Mesothelial cell of epicardium (in vitro differentiated cells): ENCODE data around the gene ZNF135. TPM values are rescaled to one million over a fixed set of nuclear protein-coding genes. Genes with fewer than 3 reads are reported as not detected.

ENCODE experiments used
- DNase-seq, 2 experiments: peaks; one replicate each; pipeline ENCODE4 v3.0.0; 2021; ENCODE audit warnings: low spot score in 2 of 2; ENCODE audit not compliant: unreplicated experiment in 2 of 2
- H3K27ac Mint-ChIP-seq: 2 replicates; pipeline ENCODE4 v1.8.0; 2021; ENCODE audit warnings: mixed read lengths
- H3K27me3 Mint-ChIP-seq: 2 replicates; pipeline ENCODE4 v1.8.0; 2021; ENCODE audit warnings: low read depth, mixed read lengths
- H3K36me3 Mint-ChIP-seq: 2 replicates; pipeline ENCODE4 v1.8.0; 2021; ENCODE audit warnings: mixed read lengths
- H3K4me1 Mint-ChIP-seq: 2 replicates; pipeline ENCODE4 v1.8.0; 2021; ENCODE audit warnings: mixed read lengths
- H3K4me3 Mint-ChIP-seq: 2 replicates; pipeline ENCODE4 v1.8.0; 2021; ENCODE audit warnings: mild to moderate bottlenecking, moderate library complexity, mixed read lengths
- H3K9me3 Mint-ChIP-seq: 2 replicates; pipeline ENCODE4 v1.8.0; 2021; ENCODE audit warnings: mixed read lengths
- total RNA-seq: library from RNA; stranded (reverse); gene quantifications from 3 replicates; pipeline ENCODE4 v1.2.1, GENCODE V29; 2021
- TF ChIP-seq, protein P1 (sequence below): fragments of 200-600 bp; sonication (generic); IDR thresholded peaks from one replicate; pipeline ENCODE4 v1.5.0; 2021; ENCODE audit warnings: antibody characterized with exemption; ENCODE audit not compliant: unreplicated experiment

The ZNF135 gene
- total RNA-seq, 1 donor from 2014 or later = 12.5 TPM

- no peak for DNase-seq
- no peaks in the 10 kb centered on the region for H3K27me3 Mint-ChIP-seq
- H3K9me3 Mint-ChIP-seq = peaks cover 55% of the 10 kb centered on the region
- TF ChIP-seq, protein P1, sequence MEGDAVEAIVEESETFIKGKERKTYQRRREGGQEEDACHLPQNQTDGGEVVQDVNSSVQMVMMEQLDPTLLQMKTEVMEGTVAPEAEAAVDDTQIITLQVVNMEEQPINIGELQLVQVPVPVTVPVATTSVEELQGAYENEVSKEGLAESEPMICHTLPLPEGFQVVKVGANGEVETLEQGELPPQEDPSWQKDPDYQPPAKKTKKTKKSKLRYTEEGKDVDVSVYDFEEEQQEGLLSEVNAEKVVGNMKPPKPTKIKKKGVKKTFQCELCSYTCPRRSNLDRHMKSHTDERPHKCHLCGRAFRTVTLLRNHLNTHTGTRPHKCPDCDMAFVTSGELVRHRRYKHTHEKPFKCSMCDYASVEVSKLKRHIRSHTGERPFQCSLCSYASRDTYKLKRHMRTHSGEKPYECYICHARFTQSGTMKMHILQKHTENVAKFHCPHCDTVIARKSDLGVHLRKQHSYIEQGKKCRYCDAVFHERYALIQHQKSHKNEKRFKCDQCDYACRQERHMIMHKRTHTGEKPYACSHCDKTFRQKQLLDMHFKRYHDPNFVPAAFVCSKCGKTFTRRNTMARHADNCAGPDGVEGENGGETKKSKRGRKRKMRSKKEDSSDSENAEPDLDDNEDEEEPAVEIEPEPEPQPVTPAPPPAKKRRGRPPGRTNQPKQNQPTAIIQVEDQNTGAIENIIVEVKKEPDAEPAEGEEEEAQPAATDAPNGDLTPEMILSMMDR = no peak
- H3K4me3 Mint-ChIP-seq = no peak overlapping the region
- H3K4me1 Mint-ChIP-seq = no peaks in the 10 kb centered on the region
- H3K36me3 Mint-ChIP-seq = peaks cover 24% of the 10 kb centered on the region
- H3K27ac Mint-ChIP-seq = no peak overlapping the region
Observed at GRCh38 chr19:58107778-58108545, 48.9 kb downstream of the ZNF135 start.

GRCh38 chr19:58108546-58108817, 49.4 kb downstream of the ZNF135 start:
- H3K4me1 Mint-ChIP-seq = no peaks in the 10 kb centered on the region
- no peaks in the 10 kb centered on the region for H3K27me3 Mint-ChIP-seq
- no peak overlapping the region for H3K4me3 Mint-ChIP-seq
- no peak overlapping the region for H3K27ac Mint-ChIP-seq
- DNase-seq = no peak
- H3K36me3 Mint-ChIP-seq = peaks cover 24% of the 10 kb centered on the region
- peaks cover 54% of the 10 kb centered on the region for H3K9me3 Mint-ChIP-seq
- TF ChIP-seq, protein P1 = no peak

- peaks cover 73% of the 10 kb centered on the region for H3K9me3 Mint-ChIP-seq
Observed at GRCh38 chr19:58117841-58118575, 58.9 kb downstream of the ZNF135 start.

DNA sequence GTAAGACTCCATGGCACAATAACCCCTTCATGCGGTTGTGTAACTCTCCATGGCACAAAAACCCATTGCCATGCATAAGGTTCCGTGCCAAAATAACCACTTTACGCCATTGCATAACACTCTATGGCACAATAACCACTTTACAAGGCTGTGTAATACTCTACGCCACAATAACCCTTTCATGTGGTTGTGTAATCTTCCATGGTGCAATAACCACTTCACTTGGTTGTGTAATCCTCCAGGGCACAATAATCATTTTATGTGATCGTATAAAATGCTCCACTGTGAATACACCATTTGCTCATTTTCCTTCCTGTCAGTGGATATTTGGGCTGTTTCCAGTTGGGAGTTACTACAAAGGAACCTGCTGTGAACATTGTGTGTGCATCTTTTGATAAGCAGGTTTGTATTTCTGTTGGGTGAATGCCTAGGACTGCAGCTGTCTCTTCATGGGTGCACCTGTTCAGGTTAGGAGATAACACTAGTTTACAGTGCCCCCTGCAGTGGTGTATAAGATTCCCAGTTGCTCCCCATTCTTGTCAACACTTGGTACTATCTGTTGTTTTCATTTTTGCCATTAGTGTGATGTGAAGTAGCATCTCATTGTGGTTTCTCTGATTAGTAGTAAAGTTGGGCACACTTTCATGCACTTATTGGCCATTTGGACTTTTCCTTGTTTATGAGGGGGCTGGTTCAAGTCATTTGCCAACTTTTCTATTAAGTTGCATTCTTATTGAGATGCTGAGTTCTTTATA, 60.1 kb downstream of the ZNF135 start:
- Mint-ChIP-seq H3K4me3 (no peak overlapping the region), H3K4me1 (no peaks in the 10 kb centered on the region), H3K9me3 (peaks cover 77% of the 10 kb centered on the region), H3K27ac (no peak overlapping the region), H3K27me3 (no peaks in the 10 kb centered on the region), H3K36me3 (peaks cover 23% of the 10 kb centered on the region)
- no peak for DNase-seq
- TF ChIP-seq, protein P1 = no peak

More at GRCh38 chr19:58117841-58118575, 58.9 kb downstream of the ZNF135 start:
- TF ChIP-seq, protein P1 = no peak
- no peak for DNase-seq
- Mint-ChIP-seq H3K36me3 (peaks cover 21% of the 10 kb centered on the region), H3K27ac (no peak overlapping the region), H3K27me3 (no peaks in the 10 kb centered on the region), H3K4me3 (no peak overlapping the region), H3K4me1 (no peaks in the 10 kb centered on the region)

Other genes with a start within 250 kb of the ZNF135 start
- gene ZNF552, start 244.4 kb upstream of the ZNF135 start, total RNA-seq = 15.5 to 19.2 TPM (median 16.8 TPM) in 3 replicates
- 28.2 to 32.0 TPM (median 29.8 TPM) in 3 replicates for gene ZNF587B, start 229.0 kb upstream of the ZNF135 start, total RNA-seq
- gene ZNF587, start 209.4 kb upstream of the ZNF135 start, total RNA-seq = 72.9 to 77.4 TPM (median 75.9 TPM) in 3 replicates
- gene ZNF814, start 170.2 kb upstream of the ZNF135 start, total RNA-seq = 53.7 to 60.4 TPM (median 56.2 TPM) in 3 replicates
- 25.1 to 26.8 TPM (median 25.9 TPM) in 3 replicates for gene ZNF417, start 142.7 kb upstream of the ZNF135 start, total RNA-seq
- gene ZNF418, start 123.9 kb upstream of the ZNF135 start, total RNA-seq = 19.5 to 24.5 TPM (median 21.0 TPM) in 3 replicates
- gene ZNF256, start 111.6 kb upstream of the ZNF135 start, total RNA-seq = 13.2 to 14.5 TPM (median 14.2 TPM) in 3 replicates
- 2.7 to 4.1 TPM (median 3.3 TPM) in 3 replicates for gene C19orf18, start 84.7 kb upstream of the ZNF135 start, total RNA-seq
- 41.8 to 46.2 TPM (median 45.4 TPM) in 3 replicates for gene ZNF606, start 56.5 kb upstream of the ZNF135 start, total RNA-seq
- 1.7 to 3.5 TPM (median 2.9 TPM) in 3 replicates for gene ZSCAN1, start 25.3 kb upstream of the ZNF135 start, total RNA-seq
- 85.9 to 91.9 TPM (median 91.0 TPM) in 3 replicates for gene ZSCAN18, start 38.9 kb downstream of the ZNF135 start, total RNA-seq
- gene ZNF329, start 91.5 kb downstream of the ZNF135 start, total RNA-seq = 13.6 to 15.0 TPM (median 14.6 TPM) in 3 replicates
- gene ZNF274, start 123.8 kb downstream of the ZNF135 start, total RNA-seq = 27.4 to 30.6 TPM (median 27.9 TPM) in 3 replicates
- 62.7 to 63.5 TPM (median 63.3 TPM) in 3 replicates for gene ZNF544, start 169.6 kb downstream of the ZNF135 start, total RNA-seq
- 21.6 to 22.1 TPM (median 21.9 TPM) in 3 replicates for gene ZNF8, start 219.7 kb downstream of the ZNF135 start, total RNA-seq
- gene ERVK3-1, start 246.1 kb downstream of the ZNF135 start, total RNA-seq = 31.9 to 38.6 TPM (median 35.8 TPM) in 3 replicates